Measurements from ENCODE around the gene ZNF229.
"Not testable (repeated sequence)": the region's sequence is repeated elsewhere in the genome, so short reads cannot be mapped to it uniquely, and the experiment has no call there.

Gene ZNF229

DNA sequence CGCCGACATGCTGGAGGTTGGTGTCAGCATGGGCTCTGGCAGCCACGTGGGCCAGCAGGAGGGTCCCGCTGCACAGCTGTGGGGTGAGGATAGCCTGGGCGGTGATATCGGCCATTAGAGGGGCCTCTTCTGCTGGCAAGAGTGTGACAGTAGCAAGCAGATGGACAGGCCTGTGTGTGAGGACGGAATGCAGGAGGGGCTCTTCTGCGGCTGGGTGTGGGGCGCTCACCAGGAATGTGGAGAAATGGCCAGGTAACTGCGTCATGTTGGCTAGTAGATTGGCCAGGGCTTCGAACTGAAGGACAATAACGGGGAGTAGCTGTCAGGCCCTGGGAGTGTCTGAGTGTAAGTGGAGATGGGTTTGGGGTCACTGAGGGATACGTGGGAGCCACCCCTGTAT, 7.7 kb upstream of the ZNF229 start:
- not testable (repeated sequence) for H4K5ac ChIP-seq (ENCODE audit: low read length); H2BK15ac ChIP-seq (replicated peaks; ENCODE audit: low read depth); H3K4me2 ChIP-seq (ENCODE audit: low read length); H3K36me3 ChIP-seq (ENCODE audit: control insufficient read depth, insufficient read depth, low read length); H3K27ac ChIP-seq (ENCODE audit: low read depth, low read length); H4K8ac ChIP-seq (ENCODE audit: low read depth, low read length); H3K18ac ChIP-seq (ENCODE audit: low read length); H3K79me2 ChIP-seq (ENCODE audit: control insufficient read depth, insufficient read depth, low read length); H2AK5ac ChIP-seq (ENCODE audit: low read length); H3K56ac ChIP-seq (ENCODE audit: low read length); H3K9ac ChIP-seq (ENCODE audit: low read length); DNase-seq; H3K27me3 ChIP-seq (ENCODE audit: insufficient read depth, low read length, poor library complexity); H3K79me1 ChIP-seq (ENCODE audit: low read length); H3K4me1 ChIP-seq (ENCODE audit: control insufficient read depth, low read depth, low read length); H3K4ac ChIP-seq (ENCODE audit: low read depth, low read length); H3K23ac ChIP-seq (ENCODE audit: low read length); H2BK120ac ChIP-seq (ENCODE audit: low read depth, low read length); H3K4me3 ChIP-seq (ENCODE audit: low read length); H2BK5ac ChIP-seq (ENCODE audit: low read length)
- no CpG with 5 or more reads among the region's 13 CpGs for WGBS (ENCODE audit: extremely low coverage, insufficient coverage, low lambda C conversion rate)

GRCh38 chr19:44455100-44455499, 6.8 kb upstream of the ZNF229 start:
- Histone ChIP-seq H2BK15ac (replicated peaks; ENCODE audit: low read depth) (no peak overlapping the region), H3K4me2 (ENCODE audit: low read length) (no peak overlapping the region), H2BK120ac (ENCODE audit: low read depth, low read length) (no peak overlapping the region), H3K4me3 (ENCODE audit: low read length) (no peak overlapping the region), H3K4me1 (ENCODE audit: control insufficient read depth, low read depth, low read length) (no peaks in the 10 kb centered on the region), H3K27me3 (ENCODE audit: insufficient read depth, low read length, poor library complexity) (no peaks in the 10 kb centered on the region), H3K4ac (ENCODE audit: low read depth, low read length) (no peak overlapping the region), H2AK5ac (ENCODE audit: low read length) (no peak overlapping the region), H3K79me1 (ENCODE audit: low read length) (no peaks in the 10 kb centered on the region), H3K79me2 (ENCODE audit: control insufficient read depth, insufficient read depth, low read length) (no peaks in the 10 kb centered on the region), H3K27ac (ENCODE audit: low read depth, low read length) (no peak overlapping the region), H4K8ac (ENCODE audit: low read depth, low read length) (no peak overlapping the region), H3K18ac (ENCODE audit: low read length) (no peak overlapping the region), H3K56ac (ENCODE audit: low read length) (no peak overlapping the region), H3K36me3 (ENCODE audit: control insufficient read depth, insufficient read depth, low read length) (no peaks in the 10 kb centered on the region), H4K5ac (ENCODE audit: low read length) (no peak overlapping the region), H2BK5ac (ENCODE audit: low read length) (no peak overlapping the region), H3K23ac (ENCODE audit: low read length) (no peak overlapping the region), H3K9ac (ENCODE audit: low read length) (no peak overlapping the region)
- WGBS (ENCODE audit: extremely low coverage, insufficient coverage, low lambda C conversion rate): no CpG with 5 or more reads among the region's 4 CpGs
- no peak for DNase-seq

DNA sequence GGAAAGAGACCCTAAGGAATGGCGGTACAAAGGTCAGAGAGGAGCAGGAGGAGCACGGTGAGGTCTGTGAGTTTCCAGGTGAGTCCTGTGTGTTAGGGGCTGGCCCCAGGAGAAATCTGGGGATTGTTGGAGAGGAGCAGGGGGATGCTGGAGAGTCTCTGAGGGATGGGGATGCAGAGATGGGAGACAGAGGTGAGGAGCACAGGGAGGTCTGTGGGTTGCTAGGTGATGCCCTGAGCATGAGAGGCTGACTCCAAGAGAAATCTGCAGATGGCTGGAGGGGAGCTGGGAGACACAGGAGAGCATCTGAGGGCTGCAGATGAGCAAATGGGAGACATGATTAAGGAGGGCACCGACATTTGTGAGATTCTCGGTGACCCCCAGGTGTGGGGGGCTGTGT, 4.1 kb upstream of the ZNF229 start:
- H3K4ac ChIP-seq (ENCODE audit: low read depth, low read length): no peak overlapping the region
- no peaks in the 10 kb centered on the region for H3K27me3 ChIP-seq (ENCODE audit: insufficient read depth, low read length, poor library complexity)
- H3K9ac ChIP-seq (ENCODE audit: low read length): no peak overlapping the region
- H3K79me2 ChIP-seq (ENCODE audit: control insufficient read depth, insufficient read depth, low read length): no peaks in the 10 kb centered on the region
- no peak overlapping the region for H2BK5ac ChIP-seq (ENCODE audit: low read length)
- no peak overlapping the region for H2AK5ac ChIP-seq (ENCODE audit: low read length)
- H3K27ac ChIP-seq (ENCODE audit: low read depth, low read length): no peak overlapping the region
- no peak overlapping the region for H4K5ac ChIP-seq (ENCODE audit: low read length)
- H3K36me3 ChIP-seq (ENCODE audit: control insufficient read depth, insufficient read depth, low read length): no peaks in the 10 kb centered on the region
- H2BK120ac ChIP-seq (ENCODE audit: low read depth, low read length): no peak overlapping the region
- no peaks in the 10 kb centered on the region for H3K79me1 ChIP-seq (ENCODE audit: low read length)
- H3K23ac ChIP-seq (ENCODE audit: low read length): no peak overlapping the region
- H2BK15ac ChIP-seq (replicated peaks; ENCODE audit: low read depth): no peak overlapping the region
- DNase-seq: no peak
- H3K18ac ChIP-seq (ENCODE audit: low read length): no peak overlapping the region
- no CpG with 5 or more reads among the region's 4 CpGs for WGBS (ENCODE audit: extremely low coverage, insufficient coverage, low lambda C conversion rate)
- H4K8ac ChIP-seq (ENCODE audit: low read depth, low read length): no peak overlapping the region
- H3K4me1 ChIP-seq (ENCODE audit: control insufficient read depth, low read depth, low read length): no peaks in the 10 kb centered on the region
- no peak overlapping the region for H3K4me3 ChIP-seq (ENCODE audit: low read length)
- no peak overlapping the region for H3K4me2 ChIP-seq (ENCODE audit: low read length)
- H3K56ac ChIP-seq (ENCODE audit: low read length): no peak overlapping the region

DNA sequence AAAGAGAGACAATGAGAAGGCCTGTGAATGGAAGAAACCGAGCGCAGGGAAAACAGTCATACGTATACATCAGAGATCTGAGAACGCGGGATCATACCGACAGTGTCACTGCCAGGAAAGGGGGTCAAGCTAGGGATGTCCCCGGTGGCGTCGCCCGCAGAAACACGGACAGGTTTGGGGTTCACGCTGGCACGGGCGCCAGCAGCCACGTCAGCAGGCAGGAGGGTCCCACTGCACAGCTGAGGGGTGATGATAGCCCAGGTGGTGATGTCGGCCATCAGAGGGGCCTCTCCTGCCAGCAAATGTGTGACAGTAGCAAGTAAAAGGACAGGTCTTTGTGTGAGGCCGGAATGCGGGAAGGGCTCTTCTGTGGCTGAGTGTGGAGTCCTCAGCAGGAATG, 3.4 kb upstream of the ZNF229 start:
- no peak overlapping the region for H3K23ac ChIP-seq (ENCODE audit: low read length)
- H2BK5ac ChIP-seq (ENCODE audit: low read length): no peak overlapping the region
- DNase-seq: no peak
- no peak overlapping the region for H3K56ac ChIP-seq (ENCODE audit: low read length)
- no peaks in the 10 kb centered on the region for H3K79me1 ChIP-seq (ENCODE audit: low read length)
- H2BK15ac ChIP-seq (replicated peaks; ENCODE audit: low read depth): no peak overlapping the region
- H3K4me3 ChIP-seq (ENCODE audit: low read length): no peak overlapping the region
- H3K4me1 ChIP-seq (ENCODE audit: control insufficient read depth, low read depth, low read length): no peaks in the 10 kb centered on the region
- H3K4me2 ChIP-seq (ENCODE audit: low read length): no peak overlapping the region
- H3K27ac ChIP-seq (ENCODE audit: low read depth, low read length): no peak overlapping the region
- no peak overlapping the region for H4K5ac ChIP-seq (ENCODE audit: low read length)
- H2BK120ac ChIP-seq (ENCODE audit: low read depth, low read length): no peak overlapping the region
- H3K27me3 ChIP-seq (ENCODE audit: insufficient read depth, low read length, poor library complexity): no peaks in the 10 kb centered on the region
- WGBS (ENCODE audit: extremely low coverage, insufficient coverage, low lambda C conversion rate): no CpG with 5 or more reads among the region's 18 CpGs
- H3K79me2 ChIP-seq (ENCODE audit: control insufficient read depth, insufficient read depth, low read length): no peaks in the 10 kb centered on the region
- no peak overlapping the region for H3K18ac ChIP-seq (ENCODE audit: low read length)
- H3K36me3 ChIP-seq (ENCODE audit: control insufficient read depth, insufficient read depth, low read length): no peaks in the 10 kb centered on the region
- no peak overlapping the region for H3K4ac ChIP-seq (ENCODE audit: low read depth, low read length)
- H3K9ac ChIP-seq (ENCODE audit: low read length): no peak overlapping the region
- no peak overlapping the region for H2AK5ac ChIP-seq (ENCODE audit: low read length)
- no peak overlapping the region for H4K8ac ChIP-seq (ENCODE audit: low read depth, low read length)

- Histone ChIP-seq H2BK5ac (ENCODE audit: low read length) (no peak overlapping the region), H2AK5ac (ENCODE audit: low read length) (no peak overlapping the region), H3K56ac (ENCODE audit: low read length) (no peak overlapping the region), H3K36me3 (ENCODE audit: control insufficient read depth, insufficient read depth, low read length) (peaks cover 1% of the 10 kb centered on the region), H3K27me3 (ENCODE audit: insufficient read depth, low read length, poor library complexity) (no peaks in the 10 kb centered on the region), H2BK15ac (replicated peaks; ENCODE audit: low read depth) (no peak overlapping the region), H3K23ac (ENCODE audit: low read length) (no peak overlapping the region), H4K5ac (ENCODE audit: low read length) (no peak overlapping the region), H3K4ac (ENCODE audit: low read depth, low read length) (no peak overlapping the region), H3K18ac (ENCODE audit: low read length) (no peak overlapping the region), H3K79me2 (ENCODE audit: control insufficient read depth, insufficient read depth, low read length) (no peaks in the 10 kb centered on the region), H3K4me2 (ENCODE audit: low read length) (no peak overlapping the region), H4K8ac (ENCODE audit: low read depth, low read length) (no peak overlapping the region), H3K9ac (ENCODE audit: low read length) (no peak overlapping the region), H3K27ac (ENCODE audit: low read depth, low read length) (no peak overlapping the region), H2BK120ac (ENCODE audit: low read depth, low read length) (no peak overlapping the region), H3K4me1 (ENCODE audit: control insufficient read depth, low read depth, low read length) (no peaks in the 10 kb centered on the region), H3K79me1 (ENCODE audit: low read length) (no peaks in the 10 kb centered on the region), H3K4me3 (ENCODE audit: low read length) (no peak overlapping the region)
- WGBS (ENCODE audit: extremely low coverage, insufficient coverage, low lambda C conversion rate): no CpG with 5 or more reads among the region's 3 CpGs
- no peak for DNase-seq
These were observed 9.8 kb downstream of the ZNF229 start for GRCh38 chr19:44438441-44438840.

- no peak overlapping the region for H3K4me3 ChIP-seq (ENCODE audit: low read length)
- no peak overlapping the region for H3K9ac ChIP-seq (ENCODE audit: low read length)
- no peak overlapping the region for H2BK15ac ChIP-seq (replicated peaks; ENCODE audit: low read depth)
- no peak overlapping the region for H2BK5ac ChIP-seq (ENCODE audit: low read length)
- H3K27me3 ChIP-seq (ENCODE audit: insufficient read depth, low read length, poor library complexity): no peaks in the 10 kb centered on the region
- H3K56ac ChIP-seq (ENCODE audit: low read length): no peak overlapping the region
- no peak overlapping the region for H3K27ac ChIP-seq (ENCODE audit: low read depth, low read length)
- no CpG with 5 or more reads among the region's 2 CpGs for WGBS (ENCODE audit: extremely low coverage, insufficient coverage, low lambda C conversion rate)
- no peaks in the 10 kb centered on the region for H3K79me2 ChIP-seq (ENCODE audit: control insufficient read depth, insufficient read depth, low read length)
- no peak overlapping the region for H3K23ac ChIP-seq (ENCODE audit: low read length)
- H2AK5ac ChIP-seq (ENCODE audit: low read length): no peak overlapping the region
- H3K4me1 ChIP-seq (ENCODE audit: control insufficient read depth, low read depth, low read length): no peaks in the 10 kb centered on the region
- no peak overlapping the region for H2BK120ac ChIP-seq (ENCODE audit: low read depth, low read length)
- no peaks in the 10 kb centered on the region for H3K36me3 ChIP-seq (ENCODE audit: control insufficient read depth, insufficient read depth, low read length)
- no peaks in the 10 kb centered on the region for H3K79me1 ChIP-seq (ENCODE audit: low read length)
- H3K4me2 ChIP-seq (ENCODE audit: low read length): no peak overlapping the region
- H3K4ac ChIP-seq (ENCODE audit: low read depth, low read length): no peak overlapping the region
- no peak overlapping the region for H3K18ac ChIP-seq (ENCODE audit: low read length)
- no peak for DNase-seq
- no peak overlapping the region for H4K5ac ChIP-seq (ENCODE audit: low read length)
- no peak overlapping the region for H4K8ac ChIP-seq (ENCODE audit: low read depth, low read length)
These were observed 12.8 kb downstream of the ZNF229 start for GRCh38 chr19:44435441-44435840.

All from mesendoderm (in vitro differentiated cells).